ENCODE data around the gene WDR74. TPM values are rescaled to one million over a fixed set of nuclear protein-coding genes. Genes with fewer than 3 reads are reported as not detected.

The WDR74 gene
- total and polyA plus RNA-seq, 9 of the 15 experiments (the other 6 are each of a cell fraction or from before 2014, with no cell fraction given), result 32.7 to 210 (median 114) TPM

GRCh38 chr11:62791501-62792201 is 47.7 kb downstream of the WDR74 start, which contains the start of gene TMEM223 (continued):
- TF ChIP-seq HNRNPL (IDR thresholded peaks at IDR 0.05; ENCODE audit: low read depth, low read length) (no peak), SOX6 (IDR thresholded peaks at IDR 0.05) (no peak), PML (IDR thresholded peaks at IDR 0.05; ENCODE audit: low read length) (peak; percentile 69; the same call in 1 of the 2 replicates), ZC3H11A (IDR thresholded peaks at IDR 0.05; ENCODE audit: low read depth, low read length) (no peak), RNF2 (IDR thresholded peaks at IDR 0.05) (0 out of 2 replicates have a peak, but pooled peaks have one; percentile 42), HDAC1 (IDR thresholded peaks at IDR 0.05) (peak in 1 of 2 experiments; percentile 94; a peak in 2 of 4 replicates), SMAD1 (IDR thresholded peaks at IDR 0.05; ENCODE audit: low read depth, low read length, partially characterized antibody) (no peak), HSF4 (CRISPR knock-in tag; IDR thresholded peaks at IDR 0.05; ENCODE audit: borderline replicate concordance) (0 out of 2 replicates have a peak, but pooled peaks have one; percentile 44), TOE1 (IDR thresholded peaks at IDR 0.05; ENCODE audit: borderline replicate concordance) (peak; percentile 48; the same call in 1 of the 2 replicates), TOE1 (CRISPR knock-in tag; IDR thresholded peaks at IDR 0.05; ENCODE audit: borderline replicate concordance, low read depth) (no peak), AFF1 (IDR thresholded peaks at IDR 0.05; ENCODE audit: low read depth in 1 of 2, partially characterized antibody in 2 of 2) (no peak), HDAC3 (IDR thresholded peaks at IDR 0.05; ENCODE audit: borderline replicate concordance, partially characterized antibody) (no peak), XRCC5 (IDR thresholded peaks at IDR 0.05; ENCODE audit: low read depth, low read length) (no peak), RREB1 (CRISPR knock-in tag; IDR thresholded peaks at IDR 0.05) (no peak), ZNF311 (CRISPR knock-in tag; IDR thresholded peaks at IDR 0.05) (no peak), PTBP1 (IDR thresholded peaks at IDR 0.05; ENCODE audit: low read depth, low read length) (no peak), TEAD1 (CRISPR knock-in tag; IDR thresholded peaks at IDR 0.05) (peak in 1 of 2 experiments; percentile 66; a peak in 2 of 4 replicates), RBBP5 (IDR thresholded peaks at IDR 0.05; ENCODE audit: borderline replicate concordance, insufficient read depth, low read length, poor library complexity, severe bottlenecking) (peak; percentile 86)

Data from K562 (cell line).